Fibroblast of skin of left biceps (primary cell): ENCODE results near the gene SMIM7.
"Not testable (repeated sequence)": the region's sequence is repeated elsewhere in the genome, so short reads cannot be mapped to it uniquely, and the experiment has no call there.

Experiments
- DNase-seq, 2 experiments: peaks; one replicate each; pipeline ENCODE4 v3.0.0-alpha.2; 2013; ENCODE audit warnings: low read depth in 2 of 2

SMIM7 gene

DNA sequence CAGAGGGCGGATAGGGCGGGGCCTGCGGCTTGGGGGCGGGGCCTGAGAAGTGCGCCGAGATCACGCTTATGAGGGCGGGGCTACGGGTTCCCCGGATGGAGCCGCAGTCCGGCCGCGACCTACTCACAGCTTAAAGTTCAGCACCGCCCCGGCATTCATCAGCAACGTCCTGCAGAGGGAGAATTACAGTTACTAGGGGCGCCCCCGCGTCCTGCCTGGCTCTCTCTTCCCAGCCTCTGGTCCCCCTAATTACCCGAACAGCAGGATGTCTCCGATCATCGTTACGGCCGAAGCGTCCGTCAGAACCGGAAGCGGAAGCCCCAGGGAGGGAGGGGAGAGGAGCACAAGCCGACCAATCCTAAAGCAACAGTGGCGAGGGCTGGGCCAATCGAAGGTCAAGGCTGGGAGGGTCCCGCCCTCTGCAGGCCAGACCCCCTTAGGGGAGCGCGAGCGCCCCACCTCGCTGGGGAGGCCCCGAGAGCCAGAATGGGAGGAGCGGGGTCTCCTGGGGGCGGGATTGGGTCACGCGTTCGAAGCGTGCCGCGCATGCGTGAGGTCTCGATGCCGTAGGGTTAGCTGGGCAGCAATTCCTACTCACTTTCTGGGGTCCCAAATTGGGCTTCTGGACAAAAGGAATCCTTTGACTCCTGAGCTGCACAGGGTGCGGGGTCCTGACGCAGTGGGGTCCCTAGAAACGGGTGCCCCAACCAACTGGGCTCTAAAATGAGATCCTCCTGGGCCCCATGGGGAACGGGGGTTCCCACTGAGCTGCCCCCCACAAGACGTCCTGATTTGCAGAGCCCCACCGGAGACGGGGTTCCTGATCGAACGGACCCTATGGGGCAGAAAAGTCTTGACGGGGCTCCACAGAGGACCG lies at the start of gene SMIM7:
SMIM7 (minus strand) TSS at position 313 of the 877 bp plus-strand sequence; CDS start at position 279, 34 bp downstream.
- peak; percentile 96 to 97 for DNase-seq

DNA sequence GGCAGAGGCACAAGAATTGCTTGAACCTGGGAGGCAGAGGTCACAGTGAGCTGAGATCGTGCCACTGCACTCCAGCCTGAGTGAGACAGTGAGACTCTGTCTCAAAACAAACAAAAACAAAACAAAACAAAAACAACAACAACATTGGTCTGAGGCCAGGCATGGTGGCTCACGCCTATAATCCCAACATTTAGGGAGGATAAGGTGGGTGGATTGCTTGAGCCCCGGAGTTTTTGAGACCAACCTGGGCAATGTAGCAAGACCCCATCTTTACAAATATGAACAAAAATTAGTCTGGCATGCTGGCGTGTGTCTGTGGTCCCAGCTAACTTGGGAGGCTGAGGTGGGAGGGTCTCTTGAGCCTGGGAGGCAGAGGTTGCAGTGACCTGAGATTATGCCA lies 43.7 kb upstream of the SMIM7 start:
- no peak for DNase-seq

DNA sequence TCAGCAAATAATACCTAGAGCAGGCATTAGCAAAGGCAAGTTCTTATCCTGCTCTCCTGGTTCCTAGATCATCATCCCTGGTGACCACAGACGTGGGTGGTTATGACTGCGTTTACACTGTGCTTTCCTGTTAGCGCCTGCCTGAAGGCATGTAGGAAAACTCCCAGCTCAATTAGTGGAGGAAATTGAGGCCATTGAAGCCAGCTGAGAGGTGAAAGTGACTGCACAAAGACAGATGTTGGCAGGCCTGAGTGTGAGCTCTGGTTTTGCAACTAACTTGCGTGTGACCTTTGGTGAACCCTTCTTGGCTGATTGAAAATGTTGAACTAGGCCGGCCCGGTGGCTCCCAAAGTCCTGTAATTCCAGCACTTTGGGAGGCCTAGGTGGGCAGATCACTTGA lies 42.2 kb upstream of the SMIM7 start:
- DNase-seq: no peak

DNA sequence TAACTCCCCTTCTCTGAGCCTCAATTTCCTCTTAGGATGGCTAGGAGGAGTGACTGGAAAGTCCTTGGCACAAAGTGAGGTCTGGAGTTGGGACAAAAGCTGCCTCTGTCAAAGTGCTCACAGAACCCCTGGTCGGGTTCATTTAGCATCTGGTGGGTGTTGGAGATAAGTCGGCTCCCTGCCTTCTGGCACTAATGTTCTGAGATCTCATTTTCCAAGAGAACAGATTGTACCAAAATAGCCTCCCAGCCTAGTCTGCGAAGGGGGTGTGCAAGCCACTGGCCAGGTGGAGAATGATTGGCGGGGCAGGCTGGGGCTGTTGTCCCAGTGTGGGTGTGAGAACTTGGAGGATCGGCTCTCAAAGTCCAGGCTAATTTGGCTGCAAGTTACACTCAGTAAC lies 39.0 kb upstream of the SMIM7 start:
- DNase-seq: no peak

DNA sequence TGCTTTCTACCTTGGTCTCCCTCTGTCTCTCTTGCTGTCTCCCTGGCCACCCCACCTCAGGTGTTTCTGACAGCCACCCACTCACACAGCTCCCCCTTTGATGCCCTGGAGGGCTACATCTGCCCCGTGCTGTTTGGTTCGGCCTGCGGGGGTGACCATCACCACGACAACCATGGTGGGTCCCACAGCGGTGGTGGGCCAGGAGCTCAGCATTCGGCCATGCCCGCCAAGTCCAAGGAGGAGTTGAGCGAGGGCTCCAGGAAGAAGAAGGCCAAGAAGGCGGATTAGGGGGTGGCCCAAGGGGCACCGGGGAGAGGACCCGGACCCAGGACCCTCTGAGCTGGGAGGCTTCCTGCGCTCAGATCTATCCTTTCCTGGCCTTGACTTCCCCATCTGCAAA lies 28.1 kb upstream of the SMIM7 start:
- no peak for DNase-seq

DNA sequence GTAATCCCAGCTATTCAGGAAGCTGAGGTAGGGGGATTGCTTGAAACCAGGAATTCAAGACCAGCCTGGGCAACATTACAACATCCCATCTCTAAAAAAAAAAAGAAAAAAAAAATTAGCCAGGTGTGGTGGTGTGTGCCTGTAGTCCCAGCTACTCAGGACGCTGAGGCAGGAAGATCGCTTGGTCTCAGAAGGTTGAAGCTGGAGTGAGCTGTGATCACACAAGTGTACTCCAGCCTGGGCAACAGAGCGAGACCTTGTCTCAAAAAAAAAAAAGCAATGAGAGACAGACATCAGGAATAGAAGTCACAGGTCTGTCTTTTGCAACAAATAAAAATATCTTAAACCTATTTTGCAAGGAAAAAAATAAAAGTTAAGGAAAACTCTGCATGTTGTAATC lies 24.3 kb upstream of the SMIM7 start:
- DNase-seq: no peak

DNA sequence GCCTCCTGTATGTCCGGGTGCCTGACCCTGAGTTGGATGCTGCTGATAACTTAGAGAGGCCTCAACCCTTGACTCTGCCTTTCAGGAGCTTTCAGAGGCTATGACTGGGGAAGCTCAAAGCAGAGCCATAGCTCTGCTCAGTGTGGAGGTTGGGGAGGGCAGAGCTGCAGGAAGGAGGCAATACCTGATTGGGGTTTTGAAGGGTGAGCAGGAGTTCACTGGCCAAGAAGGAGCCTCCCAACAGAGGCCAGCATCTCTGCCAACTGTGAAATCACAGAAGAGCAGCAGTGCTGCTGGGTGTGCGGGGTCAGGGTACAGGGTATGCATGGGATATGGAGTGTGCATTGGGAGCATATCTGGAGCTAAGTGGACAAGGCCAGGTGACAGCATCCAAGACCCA lies 22.6 kb upstream of the SMIM7 start:
- no peak for DNase-seq

DNA sequence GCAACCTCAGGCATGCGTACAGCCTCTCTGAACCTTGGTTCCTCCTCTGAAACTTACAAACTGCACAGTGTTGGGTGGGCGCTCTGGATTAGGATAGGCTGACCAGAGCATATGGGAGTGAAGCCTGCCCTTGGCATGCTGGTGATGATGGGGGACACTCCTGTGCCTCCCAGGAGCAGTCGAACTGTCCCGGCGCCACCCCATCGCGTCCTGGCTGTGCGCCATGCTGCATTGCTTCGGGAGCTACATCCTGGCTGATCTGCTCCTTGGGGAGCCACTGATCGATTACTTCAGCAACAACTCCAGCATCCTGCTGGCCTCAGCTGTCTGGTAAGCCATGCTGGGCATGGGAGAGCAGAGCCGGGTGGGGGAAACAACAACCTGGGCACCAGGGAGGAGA lies 19.9 kb upstream of the SMIM7 start:
- DNase-seq: no peak

DNA sequence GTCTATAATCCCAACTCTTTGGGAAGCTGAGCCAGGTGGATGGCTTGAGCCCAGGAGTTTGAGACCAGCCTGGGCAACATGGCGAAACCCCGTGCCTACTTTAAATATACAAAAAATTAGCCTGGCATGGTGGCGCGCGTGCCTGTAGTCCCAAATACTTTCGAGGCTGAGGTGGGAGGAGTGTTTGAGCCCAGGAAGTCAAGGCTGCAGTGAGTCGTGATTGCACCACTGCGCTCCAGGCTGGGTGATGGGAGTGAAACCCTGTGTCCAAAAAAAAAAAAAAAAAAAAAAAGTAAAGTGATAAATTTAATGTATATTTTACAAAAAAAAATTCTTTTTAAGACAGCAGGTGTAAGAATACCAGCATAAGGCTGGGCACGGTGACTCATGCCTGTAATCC lies 18.6 kb upstream of the SMIM7 start:
- DNase-seq: no peak

DNA sequence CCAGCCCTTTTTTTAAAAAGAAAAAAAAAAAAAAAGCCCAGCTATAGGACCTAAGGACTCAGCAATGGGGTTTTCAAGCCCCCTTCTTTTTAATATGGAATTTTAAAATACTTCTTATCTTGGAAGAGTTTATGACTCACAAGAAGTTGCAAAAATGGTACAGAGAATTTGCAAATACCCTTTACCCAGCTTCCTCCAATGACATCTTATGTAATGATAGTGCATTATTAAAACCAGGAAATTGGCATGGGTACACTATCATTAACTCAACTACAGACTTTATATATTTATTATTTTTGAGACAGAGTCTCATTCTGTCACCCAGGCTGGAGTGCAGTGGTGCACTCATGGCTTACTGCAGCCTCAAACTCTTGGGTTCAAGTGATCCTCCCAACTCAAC lies 17.1 kb upstream of the SMIM7 start:
- DNase-seq: no peak

DNA sequence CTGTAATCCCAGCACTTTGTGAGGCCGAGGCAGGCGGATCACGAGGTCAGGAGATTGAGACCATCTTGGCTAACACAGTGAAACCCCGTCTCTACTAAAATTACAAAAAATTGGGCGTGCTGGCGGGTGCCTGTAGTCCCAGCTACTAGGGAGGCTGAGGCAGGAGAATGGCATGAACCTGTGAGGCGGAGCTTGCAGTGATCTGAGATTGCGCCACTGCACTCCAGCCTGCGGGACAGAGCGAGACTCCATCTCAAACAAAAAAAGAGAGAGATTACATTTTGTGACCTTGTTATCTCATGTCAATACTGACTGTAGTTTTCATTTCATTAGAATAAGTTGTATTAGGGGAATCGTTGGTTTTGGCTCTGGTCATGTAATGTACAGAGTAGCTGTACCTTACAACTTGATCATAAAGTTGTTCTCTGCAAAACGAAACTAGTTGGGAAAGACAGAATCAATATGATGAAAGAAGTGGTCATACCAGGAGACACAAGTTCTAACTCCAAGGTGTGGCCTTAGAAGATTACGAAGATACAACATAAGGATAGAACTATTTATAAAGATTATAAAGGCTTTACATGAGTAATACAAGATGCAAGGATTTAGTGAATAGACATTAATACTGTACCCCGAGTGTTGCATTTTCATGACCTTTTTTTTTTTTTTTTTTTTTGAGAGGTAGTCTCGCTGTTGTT lies 16.3 kb upstream of the SMIM7 start:
- DNase-seq: no peak

DNA sequence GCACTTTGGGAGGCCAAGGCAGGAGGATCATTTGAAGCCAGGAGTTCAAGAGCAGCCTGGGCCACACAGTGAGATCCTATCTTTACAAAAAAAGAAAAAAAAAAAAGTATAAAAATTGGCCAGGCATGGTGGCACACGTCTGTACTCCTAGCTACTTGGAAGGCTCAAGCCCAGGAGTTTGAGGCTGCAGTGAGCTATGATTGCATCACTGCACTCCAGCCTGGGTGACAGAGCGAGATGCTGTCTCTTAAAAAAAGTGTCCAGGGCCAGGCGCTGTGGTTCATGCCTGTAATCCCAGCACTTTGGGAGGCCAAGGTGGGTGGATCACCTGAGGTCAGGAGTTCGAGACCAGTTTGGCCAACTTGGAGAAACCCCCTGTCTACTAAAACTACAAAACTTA lies 13.9 kb upstream of the SMIM7 start:
- DNase-seq: not testable (repeated sequence)

DNA sequence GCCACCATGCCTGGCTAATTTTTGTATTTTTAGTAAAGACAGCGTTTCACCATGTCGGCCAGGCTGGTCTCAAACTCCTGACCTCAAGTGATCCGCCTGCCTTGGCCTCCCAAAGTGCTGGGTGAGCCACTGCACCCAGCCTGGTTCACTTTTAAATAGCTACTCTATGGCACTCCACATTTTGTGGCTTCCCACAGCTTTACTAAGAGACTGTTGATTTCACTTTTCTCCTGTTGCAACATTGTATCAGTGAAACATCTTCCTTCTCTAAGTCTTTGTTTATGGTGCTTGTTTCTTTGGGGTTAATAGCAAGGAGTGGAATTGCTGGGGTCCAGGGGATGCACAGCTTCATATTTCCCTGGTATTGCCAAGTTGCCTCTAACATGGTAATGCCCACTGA lies 13.3 kb upstream of the SMIM7 start:
- DNase-seq: no peak

DNA sequence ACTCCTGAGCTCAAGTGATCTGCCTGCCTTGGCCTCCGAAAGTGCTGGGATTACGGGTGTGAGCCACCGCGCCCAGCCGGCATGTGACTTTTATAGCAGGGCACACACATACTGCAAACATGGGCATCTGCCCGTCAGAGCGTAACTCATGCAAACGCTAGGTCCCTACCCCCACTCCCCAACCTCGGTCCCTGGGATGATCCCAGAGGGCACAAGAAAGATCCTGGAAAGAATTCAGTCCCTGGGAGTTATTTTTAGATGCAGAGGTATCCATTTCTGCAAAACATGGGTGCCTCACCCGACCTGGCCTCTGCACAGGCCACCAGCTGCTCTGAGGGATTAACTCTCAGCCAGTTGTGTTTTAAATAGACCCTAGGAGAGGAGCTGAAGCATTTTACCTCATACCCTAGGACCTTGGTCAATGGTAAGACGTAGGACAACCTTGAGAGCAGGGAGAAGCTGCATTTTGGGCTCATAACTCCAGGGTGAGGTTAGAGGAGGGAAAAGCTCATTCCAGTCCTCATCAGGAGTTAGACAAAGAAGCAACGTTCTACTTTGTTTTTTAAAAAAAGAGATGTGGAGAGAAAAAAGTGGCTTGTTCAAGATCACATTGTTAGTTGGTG lies 11.8 kb upstream of the SMIM7 start:
- DNase-seq: no peak

DNA sequence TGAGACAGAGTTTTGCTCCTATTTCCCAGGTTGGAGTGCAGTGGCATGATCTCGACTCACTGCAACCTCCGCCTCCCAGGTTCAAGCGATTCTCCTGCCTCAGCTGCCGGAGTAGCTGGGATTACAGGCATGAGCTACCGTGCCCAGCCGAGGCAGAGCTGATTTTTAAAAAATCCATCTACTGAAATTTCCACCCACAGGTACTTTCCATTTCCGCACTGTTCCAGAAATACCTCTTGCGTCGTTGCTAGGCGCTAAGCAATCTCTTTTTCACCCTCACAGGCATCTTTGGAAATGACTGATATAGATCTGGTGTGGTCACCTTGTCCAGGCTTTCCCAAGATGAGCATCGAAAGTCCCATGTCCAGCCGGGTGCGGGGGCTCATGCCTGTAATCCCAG lies 10.3 kb upstream of the SMIM7 start:
- DNase-seq: no peak

DNA sequence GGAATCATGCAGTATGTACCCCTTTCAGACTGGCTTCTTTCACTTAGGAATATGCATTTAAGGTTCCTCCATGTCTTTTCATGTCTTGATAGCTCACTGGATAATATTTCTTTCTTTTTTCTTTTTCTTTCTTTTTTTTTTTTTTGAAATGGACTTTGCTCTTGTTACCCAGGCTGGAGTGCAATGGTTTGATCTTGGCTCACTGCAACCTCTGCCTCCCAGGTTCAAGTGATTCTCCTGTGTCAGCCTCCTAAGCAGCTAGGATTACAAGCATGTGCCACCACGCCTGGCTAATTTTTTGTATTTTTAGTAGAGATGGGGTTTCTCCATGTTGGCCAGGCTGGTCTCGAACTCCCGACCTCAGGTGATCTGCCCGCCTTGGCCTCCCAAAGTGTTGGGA lies 8.8 kb upstream of the SMIM7 start:
- DNase-seq: not testable (repeated sequence)

DNA sequence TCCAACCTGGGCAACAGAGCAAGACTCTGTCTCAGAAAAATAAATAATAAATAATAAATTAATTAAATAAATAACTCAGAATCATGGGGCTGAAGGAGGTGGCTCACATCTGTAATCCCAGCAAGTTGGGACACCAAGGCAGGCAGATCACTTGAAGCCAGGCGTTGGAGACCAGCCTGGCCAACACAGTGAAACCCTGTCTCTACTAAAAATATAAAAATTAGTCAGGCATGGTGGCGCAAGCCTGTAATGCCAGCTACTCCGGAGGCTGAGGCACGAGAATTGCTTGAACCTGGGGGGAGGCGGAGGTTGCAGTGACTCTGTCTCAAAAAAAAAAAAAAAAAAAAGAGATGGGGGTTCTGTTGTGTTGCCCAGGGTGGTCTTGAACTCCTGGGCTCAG lies 8.2 kb upstream of the SMIM7 start:
- no peak for DNase-seq

DNA sequence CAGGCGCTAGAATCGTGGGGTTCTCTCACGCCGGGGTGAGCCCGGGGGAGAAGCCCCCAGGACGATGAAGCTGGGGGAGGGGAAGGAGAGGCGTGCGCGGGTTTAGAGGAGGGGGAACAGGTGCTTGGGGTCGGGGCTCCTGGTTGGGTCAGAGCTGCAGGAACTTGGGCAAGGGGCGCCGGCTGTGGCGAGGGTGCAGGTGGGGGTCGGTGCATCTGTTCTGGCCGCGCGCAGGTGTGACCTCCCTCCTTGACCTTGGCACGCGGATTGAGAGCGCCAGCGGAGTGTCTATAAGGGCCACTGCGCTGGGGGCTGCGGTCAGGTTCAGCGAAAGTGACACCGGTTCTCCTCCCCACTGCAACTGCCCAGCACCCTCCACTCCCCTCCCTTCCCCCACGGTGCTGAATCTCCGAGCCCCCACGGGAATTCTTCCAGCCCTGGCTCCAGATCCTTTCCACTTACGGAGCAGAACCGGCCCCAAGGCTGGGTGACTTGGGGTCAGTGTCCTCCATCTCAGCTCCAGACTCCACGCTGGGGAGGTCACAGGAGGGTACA lies 1.6 kb upstream of the SMIM7 start:
- no peak for DNase-seq

DNA sequence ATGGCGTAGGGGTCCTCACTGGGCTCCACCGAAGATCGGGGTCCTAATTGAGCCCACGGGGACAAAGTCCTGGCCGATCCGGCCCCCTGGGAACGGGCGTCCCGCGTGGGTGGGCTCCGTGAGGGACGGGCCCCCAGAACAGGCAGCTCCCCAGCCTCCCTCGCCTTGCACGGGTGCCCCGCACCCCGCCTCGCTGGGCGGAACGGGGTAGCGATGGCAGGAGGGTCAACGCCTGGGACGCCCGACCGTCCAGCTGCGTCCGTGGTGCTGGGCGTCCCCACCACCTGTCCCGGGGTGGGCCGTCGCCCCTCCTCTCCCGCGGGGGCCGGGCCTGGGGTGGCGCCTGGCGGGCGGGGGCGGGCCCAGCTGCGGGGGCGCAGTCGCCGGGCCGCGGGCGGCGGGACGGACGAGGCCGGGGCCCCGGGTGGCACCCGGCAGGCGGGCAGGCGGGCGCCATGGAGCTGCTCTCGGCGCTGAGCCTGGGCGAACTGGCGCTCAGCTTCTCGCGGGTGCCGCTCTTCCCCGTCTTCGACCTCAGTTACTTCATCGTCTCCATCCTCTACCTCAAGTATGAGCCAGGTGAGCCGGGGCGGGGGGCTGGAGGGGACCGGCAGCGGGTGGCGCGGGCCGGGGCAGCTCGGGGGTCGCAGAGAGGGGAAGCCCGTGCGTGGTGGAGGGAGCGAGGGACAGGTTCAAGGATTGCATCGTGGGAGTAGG lies 977 bp upstream of the SMIM7 start, which contains the start of gene TMEM38A:
TMEM38A (plus strand) TSS at position 377 of the 717 bp plus-strand sequence; CDS start at position 456, 79 bp downstream.
- no peak for DNase-seq

DNA sequence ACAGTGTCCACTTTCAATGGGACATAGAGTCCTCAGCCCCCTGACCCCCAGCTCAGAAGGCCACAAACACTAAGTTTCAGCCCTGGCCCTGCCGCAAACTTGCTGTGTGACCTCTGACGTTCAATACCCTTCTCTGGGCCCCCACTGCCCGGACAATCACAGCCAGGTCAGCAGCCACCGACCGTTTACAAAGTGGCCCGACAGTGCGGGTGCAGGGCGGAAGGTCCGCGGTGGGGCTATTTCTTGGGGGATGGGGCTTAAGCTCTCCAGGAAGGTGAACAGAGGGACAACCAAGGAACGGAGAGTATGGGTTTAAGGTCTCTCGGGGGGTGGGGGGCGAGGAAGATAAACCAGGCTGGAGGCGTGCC lies 496 bp downstream of the SMIM7 start:
- no peak for DNase-seq

DNA sequence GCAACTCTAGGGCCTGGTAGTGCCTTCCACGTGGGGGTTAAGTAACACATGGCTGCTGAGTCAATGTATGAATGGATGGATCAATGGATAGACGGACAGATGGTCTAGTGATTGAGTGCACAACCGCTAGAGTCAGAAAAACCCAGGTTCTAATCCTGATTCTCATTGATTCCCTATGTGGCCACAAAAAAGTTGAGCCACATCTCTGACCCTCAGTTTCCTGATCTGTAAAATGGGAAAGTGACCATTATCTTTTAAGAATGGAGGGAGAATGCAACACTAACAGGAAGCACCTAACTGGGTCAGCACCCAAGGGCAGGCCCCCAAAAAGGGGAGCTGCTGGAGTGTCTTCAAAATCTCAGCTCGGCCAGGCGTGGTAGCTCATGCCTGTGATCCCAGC lies 2.6 kb downstream of the SMIM7 start:
- DNase-seq: no peak

DNA sequence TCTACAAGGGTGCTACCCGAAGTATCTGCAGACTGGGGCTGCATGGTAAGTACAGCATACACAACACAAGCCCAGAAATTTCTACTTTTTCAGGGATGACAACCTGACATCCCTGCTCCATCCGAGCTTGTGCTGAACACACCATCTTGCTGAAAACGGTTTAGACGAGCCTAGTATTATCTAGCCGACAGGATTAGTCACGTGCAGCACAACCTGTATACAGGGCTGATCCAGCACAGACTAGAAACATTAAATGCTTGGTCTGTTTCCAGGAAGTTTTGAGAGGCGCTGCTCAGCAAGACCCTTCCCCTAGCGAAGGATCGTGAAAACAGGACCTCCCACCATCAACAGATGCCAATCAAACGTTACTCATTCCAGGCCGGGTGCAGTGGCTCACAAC lies 4.2 kb downstream of the SMIM7 start:
- DNase-seq: no peak
